Gastrocnemius medialis (tissue), 4 donors: Measurements from ENCODE around the gene NHLRC3. TPM values are rescaled to one million over a fixed set of nuclear protein-coding genes. Genes with fewer than 3 reads are reported as not detected.

Experiments used
- ATAC-seq, 2 donors: fragments of 150-250 bp; one replicate each; pipeline ENCODE4 v1.9.1; 2016
- DNase-seq, 2 donors: peaks; one replicate each; pipeline ENCODE4 v3.0.0-alpha.2; 2019
- H3K27ac ChIP-seq, 4 donors: fragments of 200-600 bp; sonication (generic); 1 replicate in 1 of 4; 2 replicates in 3 of 4; pipeline ENCODE4 v1.5.1; 2016 to 2018; ENCODE audit warnings: mild to moderate bottlenecking in 2 of 4, moderate library complexity in 1 of 4
- H3K27me3 ChIP-seq, 3 donors: fragments of 200-600 bp; sonication (generic) in 2 of 3; 1 replicate in 1 of 3; 2 replicates in 2 of 3; pipeline versions ENCODE4 v1.5.1 to v1.6.0; 2016 to 2019; ENCODE audit warnings: mild to moderate bottlenecking in 1 of 3, moderate library complexity in 1 of 3
- H3K36me3 ChIP-seq, 2 donors: fragments of 200-600 bp; sonication (generic) in 1 of 2; one replicate each; pipeline ENCODE4 v1.5.1; 2017 to 2018
- H3K4me1 ChIP-seq, 2 donors: fragments of 200-600 bp; sonication (generic) in 1 of 2; one replicate each; pipeline ENCODE4 v1.5.1; 2016 to 2017; ENCODE audit warnings: mild to moderate bottlenecking in 2 of 2
- H3K4me3 ChIP-seq, 4 donors: fragments of 200-600 bp; sonication (generic) in 3 of 4; 1 replicate in 1 of 4; 2 replicates in 3 of 4; pipeline ENCODE4 v1.5.1; 2016 to 2019; ENCODE audit warnings: mild to moderate bottlenecking in 2 of 4
- H3K9me3 ChIP-seq, 3 donors: fragments of 200-600 bp; sonication (generic) in 2 of 3; 1 replicate in 1 of 3; 2 replicates in 2 of 3; pipeline ENCODE4 v1.5.1; 2016 to 2019
- POLR2A ChIP-seq, 2 donors: fragments of 450-650 bp; IDR thresholded peaks; one replicate each; pipeline ENCODE4 v1.6.1; 2017; ENCODE audit warnings: antibody characterized with exemption in 2 of 2, mild to moderate bottlenecking in 2 of 2, moderate library complexity in 2 of 2
- in situ Hi-C, 4 donors: fragments of 200-750 bp; cut with MboI; loops; one replicate each; pipeline versions ENCODE4 v1.15.0 to v1.8.0; 2017; ENCODE audit warnings: low sequenced_read_pairs in 4 of 4
- intact Hi-C: fragments of 100-400 bp; cut with DNase I; formaldehyde crosslinking; loops from one replicate; pipeline ENCODE4 v1.15.1; 2023; ENCODE audit warnings: low total_unique reads
- total RNA-seq, 4 donors: library from RNA; depleted of rRNA; stranded (reverse); fragments of >200 nt; gene quantifications; one replicate each; pipeline versions ENCODE4 v1.1.0 to v1.2.3, GENCODE V29; 2016
- TF ChIP-seq, protein P1 (sequence below), 5 experiments: fragments of 450-650 bp in 3 of 5; fragments of 200-600 bp in 2 of 5; sonication (generic) in 2 of 5; IDR thresholded peaks in 4 of 5; conservative IDR thresholded peaks in 1 of 5; 1 replicate in 4 of 5; 2 replicates in 1 of 5; pipeline ENCODE4 v1.5.1; 2016 to 2019; ENCODE audit warnings: antibody characterized with exemption in 5 of 5, mild to moderate bottlenecking in 3 of 5, moderate library complexity in 3 of 5

NHLRC3 gene
- total RNA-seq, 4 donors from 2014 or later: 7.8 to 10.5 (median 8.0) TPM

DNA sequence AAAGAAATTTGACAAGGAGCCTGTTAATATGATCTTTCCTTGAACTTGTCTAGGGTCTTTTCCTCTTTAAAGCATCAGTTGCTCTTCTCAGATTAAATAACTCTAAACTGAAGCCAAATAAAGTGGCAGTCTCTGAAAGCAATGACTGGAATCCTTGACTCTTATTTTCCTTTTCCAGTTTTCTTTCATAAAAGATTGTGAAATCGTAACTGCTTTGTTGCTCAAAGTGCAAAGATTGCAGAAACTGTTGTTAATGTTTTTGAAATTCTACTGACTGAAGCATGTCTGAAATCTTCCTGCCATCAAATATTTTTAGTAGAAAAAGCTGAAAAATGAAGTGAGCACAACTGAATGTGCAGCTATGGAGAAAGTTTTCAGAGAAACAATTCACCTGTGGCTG is 1.9 kb downstream of the NHLRC3 start:
- TF ChIP-seq, protein P1, sequence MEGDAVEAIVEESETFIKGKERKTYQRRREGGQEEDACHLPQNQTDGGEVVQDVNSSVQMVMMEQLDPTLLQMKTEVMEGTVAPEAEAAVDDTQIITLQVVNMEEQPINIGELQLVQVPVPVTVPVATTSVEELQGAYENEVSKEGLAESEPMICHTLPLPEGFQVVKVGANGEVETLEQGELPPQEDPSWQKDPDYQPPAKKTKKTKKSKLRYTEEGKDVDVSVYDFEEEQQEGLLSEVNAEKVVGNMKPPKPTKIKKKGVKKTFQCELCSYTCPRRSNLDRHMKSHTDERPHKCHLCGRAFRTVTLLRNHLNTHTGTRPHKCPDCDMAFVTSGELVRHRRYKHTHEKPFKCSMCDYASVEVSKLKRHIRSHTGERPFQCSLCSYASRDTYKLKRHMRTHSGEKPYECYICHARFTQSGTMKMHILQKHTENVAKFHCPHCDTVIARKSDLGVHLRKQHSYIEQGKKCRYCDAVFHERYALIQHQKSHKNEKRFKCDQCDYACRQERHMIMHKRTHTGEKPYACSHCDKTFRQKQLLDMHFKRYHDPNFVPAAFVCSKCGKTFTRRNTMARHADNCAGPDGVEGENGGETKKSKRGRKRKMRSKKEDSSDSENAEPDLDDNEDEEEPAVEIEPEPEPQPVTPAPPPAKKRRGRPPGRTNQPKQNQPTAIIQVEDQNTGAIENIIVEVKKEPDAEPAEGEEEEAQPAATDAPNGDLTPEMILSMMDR (IDR thresholded peaks at IDR 0.05 in 4 of 5, conservative IDR thresholded peaks at IDR 0.05 in 1 of 5): no peak
- TF ChIP-seq POLR2A (IDR thresholded peaks at IDR 0.05): no peak
- H3K27me3 ChIP-seq: no peaks in the 10 kb centered on the region
- ATAC-seq: no peak
- H3K36me3 ChIP-seq: no peaks in the 10 kb centered on the region
- intact Hi-C loops: no loop called here
- peak overlapping the region in 1 of 4 donors; percentile 21 for H3K27ac ChIP-seq
- H3K9me3 ChIP-seq: no peaks in the 10 kb centered on the region
- H3K4me3 ChIP-seq: no peak overlapping the region
- H3K4me1 ChIP-seq: peaks cover 24 to 39% of the 10 kb centered on the region in 2 donors
- in situ Hi-C loops: loop anchor here in 2 of 4 donors (10.0 to 25.0 kb wide), 2 partner anchors 572 to 575 kb away; partner anchors contain the start of gene LHFPL6 (in 1 of the 2)
- no peak for DNase-seq

DNA sequence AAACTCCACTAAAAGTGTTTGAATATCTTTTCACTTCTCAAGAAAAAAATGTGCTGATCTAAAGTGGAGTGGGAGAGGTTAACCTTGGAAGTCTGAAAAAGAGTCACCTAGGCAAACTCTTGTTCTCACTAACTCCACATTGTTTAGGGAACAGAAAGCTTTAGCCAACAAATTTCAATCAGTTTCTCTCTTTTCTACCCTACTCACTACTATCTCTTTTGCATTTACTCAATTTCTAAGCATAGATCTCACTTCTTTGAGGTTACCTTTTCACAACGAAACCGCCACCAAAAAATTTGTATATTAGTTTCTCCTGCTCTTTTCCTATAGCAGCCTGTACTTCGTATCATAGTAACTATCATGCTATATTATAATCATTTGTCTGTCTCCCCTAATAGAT is 6.3 kb downstream of the NHLRC3 start:
- Histone ChIP-seq H3K9me3 (no peaks in the 10 kb centered on the region), H3K4me3 (no peak overlapping the region), H3K27me3 (no peaks in the 10 kb centered on the region), H3K4me1 (peaks cover 2 to 9% of the 10 kb centered on the region in 2 donors), H3K36me3 (no peaks in the 10 kb centered on the region), H3K27ac (no peak overlapping the region)
- in situ Hi-C loops (loop anchor here in 2 of 4 donors (10.0 to 25.0 kb wide), 2 partner anchors 568 to 570 kb away; partner anchors contain the start of gene LHFPL6 (in 1 of the 2)), intact Hi-C loops (no loop called here)
- TF ChIP-seq, protein P1 (IDR thresholded peaks at IDR 0.05 in 4 of 5, conservative IDR thresholded peaks at IDR 0.05 in 1 of 5): no peak
- no peak for TF ChIP-seq POLR2A (IDR thresholded peaks at IDR 0.05)
- ATAC-seq (no peak), DNase-seq (no peak)

DNA sequence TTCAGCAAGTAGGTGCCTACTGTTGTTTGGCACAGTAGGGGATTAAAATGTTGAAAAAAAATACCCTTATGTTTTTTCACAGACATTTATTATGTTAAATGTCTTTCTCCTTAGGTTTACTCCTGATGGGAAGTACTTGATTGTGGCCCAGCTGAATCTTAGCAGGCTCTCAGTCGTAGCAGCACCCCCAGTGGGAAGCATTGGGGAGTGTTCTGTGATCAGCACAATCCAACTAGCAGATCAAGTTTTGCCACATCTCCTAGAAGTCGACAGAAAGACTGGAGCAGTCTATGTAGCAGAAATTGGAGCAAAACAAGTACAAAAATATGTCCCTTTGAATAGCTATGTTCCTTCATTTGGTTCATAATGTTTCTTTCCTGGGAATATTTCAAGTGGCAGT is 9.3 kb downstream of the NHLRC3 start:
- no peaks in the 10 kb centered on the region for H3K27me3 ChIP-seq
- ATAC-seq (no peak), DNase-seq (no peak)
- in situ Hi-C loops (loop anchor here in 3 of 4 donors (5.0 to 25.0 kb wide), 3 partner anchors 565 to 570 kb away; partner anchors contain the start of gene LHFPL6 (in 1 of the 3)), intact Hi-C loops (no loop called here)
- no peaks in the 10 kb centered on the region for H3K4me1 ChIP-seq
- no peak overlapping the region for H3K27ac ChIP-seq
- H3K36me3 ChIP-seq: no peaks in the 10 kb centered on the region
- no peaks in the 10 kb centered on the region for H3K9me3 ChIP-seq
- TF ChIP-seq POLR2A (IDR thresholded peaks at IDR 0.05): no peak
- TF ChIP-seq, protein P1 (IDR thresholded peaks at IDR 0.05 in 4 of 5, conservative IDR thresholded peaks at IDR 0.05 in 1 of 5): no peak
- H3K4me3 ChIP-seq: no peak overlapping the region

DNA sequence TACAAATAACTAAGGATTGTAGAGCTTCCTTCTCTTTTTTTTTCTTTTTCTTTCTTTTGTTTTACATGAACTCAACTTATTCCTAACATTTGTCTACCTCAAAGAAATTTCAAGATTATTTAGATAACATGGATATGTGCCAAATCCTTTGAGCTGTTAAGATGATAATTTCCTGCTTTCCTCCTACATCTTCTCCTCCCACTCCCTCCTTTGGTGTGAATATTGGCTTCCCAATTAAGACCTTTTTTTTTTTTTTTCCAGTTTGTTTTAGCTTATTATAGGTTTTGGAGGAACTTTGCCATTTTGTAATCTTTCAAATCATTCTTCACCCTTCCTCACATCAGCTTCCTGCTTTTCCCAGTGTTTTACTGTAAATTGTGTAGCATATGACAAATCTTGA is 10.6 kb downstream of the NHLRC3 start:
- intact Hi-C loops (no loop called here), in situ Hi-C loops (loop anchor here in 3 of 4 donors (5.0 to 25.0 kb wide), 3 partner anchors 563 to 568 kb away; partner anchors contain the start of gene LHFPL6 (in 1 of the 3))
- no peaks in the 10 kb centered on the region for H3K27me3 ChIP-seq
- no peaks in the 10 kb centered on the region for H3K9me3 ChIP-seq
- no peaks in the 10 kb centered on the region for H3K4me1 ChIP-seq
- no peak for ATAC-seq
- TF ChIP-seq, protein P1 (IDR thresholded peaks at IDR 0.05 in 4 of 5, conservative IDR thresholded peaks at IDR 0.05 in 1 of 5): no peak
- no peak for TF ChIP-seq POLR2A (IDR thresholded peaks at IDR 0.05)
- no peak overlapping the region for H3K4me3 ChIP-seq
- no peaks in the 10 kb centered on the region for H3K36me3 ChIP-seq
- no peak for DNase-seq
- H3K27ac ChIP-seq: no peak overlapping the region
